ENCODE data around the gene EMID1.
"Not testable (repeated sequence)": the region's sequence is repeated elsewhere in the genome, so short reads cannot be mapped to it uniquely, and the experiment has no call there.

GRCh38 chr22:29240481-29240880, 34.8 kb downstream of the EMID1 start:
- TF ChIP-seq, protein P1, sequence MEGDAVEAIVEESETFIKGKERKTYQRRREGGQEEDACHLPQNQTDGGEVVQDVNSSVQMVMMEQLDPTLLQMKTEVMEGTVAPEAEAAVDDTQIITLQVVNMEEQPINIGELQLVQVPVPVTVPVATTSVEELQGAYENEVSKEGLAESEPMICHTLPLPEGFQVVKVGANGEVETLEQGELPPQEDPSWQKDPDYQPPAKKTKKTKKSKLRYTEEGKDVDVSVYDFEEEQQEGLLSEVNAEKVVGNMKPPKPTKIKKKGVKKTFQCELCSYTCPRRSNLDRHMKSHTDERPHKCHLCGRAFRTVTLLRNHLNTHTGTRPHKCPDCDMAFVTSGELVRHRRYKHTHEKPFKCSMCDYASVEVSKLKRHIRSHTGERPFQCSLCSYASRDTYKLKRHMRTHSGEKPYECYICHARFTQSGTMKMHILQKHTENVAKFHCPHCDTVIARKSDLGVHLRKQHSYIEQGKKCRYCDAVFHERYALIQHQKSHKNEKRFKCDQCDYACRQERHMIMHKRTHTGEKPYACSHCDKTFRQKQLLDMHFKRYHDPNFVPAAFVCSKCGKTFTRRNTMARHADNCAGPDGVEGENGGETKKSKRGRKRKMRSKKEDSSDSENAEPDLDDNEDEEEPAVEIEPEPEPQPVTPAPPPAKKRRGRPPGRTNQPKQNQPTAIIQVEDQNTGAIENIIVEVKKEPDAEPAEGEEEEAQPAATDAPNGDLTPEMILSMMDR (IDR thresholded peaks at IDR 0.05 in 4 of 5, conservative IDR thresholded peaks at IDR 0.05 in 1 of 5): not testable (repeated sequence)
- not testable (repeated sequence) for TF ChIP-seq POLR2A (IDR thresholded peaks at IDR 0.05)
